DMS114 treated with DMSO at 0.1 percent for 48 hours (cell line): ENCODE results near the gene MYLK.

Source experiments
- DNase-seq: peaks from one replicate; lab custom pipeline; 2025; ENCODE audit not compliant: unreplicated experiment; lab: John Stamatoyannopoulos, UW

Gene MYLK

GRCh38 chr3:123683505-123684154, 200.5 kb downstream of the MYLK start:
- DNase-seq = no peak

- DNase-seq = no peak
Measured at GRCh38 chr3:123682781-123683504, 201.2 kb downstream of the MYLK start.

GRCh38 chr3:123682302-123682701, 201.8 kb downstream of the MYLK start:
- no peak for DNase-seq

GRCh38 chr3:123679712-123680386, 204.3 kb downstream of the MYLK start:
- no peak for DNase-seq

- no peak for DNase-seq
Measured at GRCh38 chr3:123678108-123678511, 206.0 kb downstream of the MYLK start.

- no peak for DNase-seq
Measured at GRCh38 chr3:123672429-123673146, 211.5 kb downstream of the MYLK start.

GRCh38 chr3:123670743-123671142, 213.4 kb downstream of the MYLK start:
- DNase-seq = no peak

GRCh38 chr3:123668906-123669305, 215.2 kb downstream of the MYLK start:
- no peak for DNase-seq

- DNase-seq = no peak
Measured at GRCh38 chr3:123667784-123668183, 216.3 kb downstream of the MYLK start.

GRCh38 chr3:123664753-123665152, 219.4 kb downstream of the MYLK start:
- no peak for DNase-seq

GRCh38 chr3:123663977-123664376, 220.2 kb downstream of the MYLK start:
- no peak for DNase-seq

- DNase-seq = no peak
Measured at GRCh38 chr3:123661973-123662372, 222.2 kb downstream of the MYLK start.

GRCh38 chr3:123660900-123661299, 223.2 kb downstream of the MYLK start:
- no peak for DNase-seq

- DNase-seq = no peak
Measured at GRCh38 chr3:123660141-123660675, 223.9 kb downstream of the MYLK start.

- no peak for DNase-seq
Measured at GRCh38 chr3:123658852-123659206, 225.3 kb downstream of the MYLK start.

GRCh38 chr3:123658118-123658851, 225.8 kb downstream of the MYLK start:
- no peak for DNase-seq

GRCh38 chr3:123657568-123657967, 226.6 kb downstream of the MYLK start:
- no peak for DNase-seq

GRCh38 chr3:123657111-123657510, 227.0 kb downstream of the MYLK start:
- no peak for DNase-seq

- DNase-seq = no peak
Measured at GRCh38 chr3:123656691-123657090, 227.4 kb downstream of the MYLK start.

- DNase-seq = no peak
Measured at GRCh38 chr3:123656274-123656673, 227.9 kb downstream of the MYLK start.

GRCh38 chr3:123655400-123655799, 228.7 kb downstream of the MYLK start:
- DNase-seq = no peak
